Measurements from ENCODE around the gene TTLL1.

DNA sequence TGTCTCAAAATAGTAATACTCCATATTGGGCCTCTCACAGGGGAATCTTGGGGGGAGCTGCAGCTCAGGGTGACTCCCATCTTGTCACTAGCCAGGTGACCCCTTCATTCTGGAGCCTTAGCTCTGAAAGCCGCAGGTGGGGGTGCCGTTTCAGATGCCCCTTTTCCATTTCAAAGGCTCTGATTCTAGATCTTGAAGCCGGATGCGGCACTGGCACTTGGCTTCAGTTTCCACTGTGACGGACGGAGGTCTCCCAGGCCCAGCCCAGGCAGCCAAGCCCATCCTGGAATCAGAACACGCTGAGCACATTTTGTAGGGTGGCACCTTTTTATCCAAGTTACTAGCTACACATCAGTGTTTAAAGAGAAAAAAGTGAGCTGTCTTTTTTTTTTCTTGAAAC is 27.7 kb upstream of the TTLL1 start:
- TF ChIP-seq, protein P1, sequence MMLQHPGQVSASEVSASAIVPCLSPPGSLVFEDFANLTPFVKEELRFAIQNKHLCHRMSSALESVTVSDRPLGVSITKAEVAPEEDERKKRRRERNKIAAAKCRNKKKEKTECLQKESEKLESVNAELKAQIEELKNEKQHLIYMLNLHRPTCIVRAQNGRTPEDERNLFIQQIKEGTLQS (IDR thresholded peaks at IDR 0.05), result no peak
- TF ChIP-seq, protein P2, sequence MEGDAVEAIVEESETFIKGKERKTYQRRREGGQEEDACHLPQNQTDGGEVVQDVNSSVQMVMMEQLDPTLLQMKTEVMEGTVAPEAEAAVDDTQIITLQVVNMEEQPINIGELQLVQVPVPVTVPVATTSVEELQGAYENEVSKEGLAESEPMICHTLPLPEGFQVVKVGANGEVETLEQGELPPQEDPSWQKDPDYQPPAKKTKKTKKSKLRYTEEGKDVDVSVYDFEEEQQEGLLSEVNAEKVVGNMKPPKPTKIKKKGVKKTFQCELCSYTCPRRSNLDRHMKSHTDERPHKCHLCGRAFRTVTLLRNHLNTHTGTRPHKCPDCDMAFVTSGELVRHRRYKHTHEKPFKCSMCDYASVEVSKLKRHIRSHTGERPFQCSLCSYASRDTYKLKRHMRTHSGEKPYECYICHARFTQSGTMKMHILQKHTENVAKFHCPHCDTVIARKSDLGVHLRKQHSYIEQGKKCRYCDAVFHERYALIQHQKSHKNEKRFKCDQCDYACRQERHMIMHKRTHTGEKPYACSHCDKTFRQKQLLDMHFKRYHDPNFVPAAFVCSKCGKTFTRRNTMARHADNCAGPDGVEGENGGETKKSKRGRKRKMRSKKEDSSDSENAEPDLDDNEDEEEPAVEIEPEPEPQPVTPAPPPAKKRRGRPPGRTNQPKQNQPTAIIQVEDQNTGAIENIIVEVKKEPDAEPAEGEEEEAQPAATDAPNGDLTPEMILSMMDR (IDR thresholded peaks at IDR 0.05 in 2 of 3, conservative IDR thresholded peaks at IDR 0.05 in 1 of 3; ENCODE audit: borderline replicate concordance in 1 of 3, insufficient read depth in 1 of 3, low read depth in 2 of 3, low read length in 2 of 3), result no peak
